Esophagus muscularis mucosa (tissue), 4 donors: Measurements from ENCODE around the gene ARG2. TPM values are rescaled to one million over a fixed set of nuclear protein-coding genes. Genes with fewer than 3 reads are reported as not detected.

Source experiments
- DNase-seq: peaks from one replicate; pipeline ENCODE4 v3.0.0-alpha.2; 2017; ENCODE audit errors: extremely low spot score
- H3K27ac ChIP-seq, 4 donors: fragments of 200-600 bp; sonication (generic); replicated peaks in 1 of 4; 1 replicate in 3 of 4; 2 replicates in 1 of 4; pipeline ENCODE4 v1.5.1; 2016 to 2019; ENCODE audit warnings: mild to moderate bottlenecking in 1 of 4
- H3K27me3 ChIP-seq, 4 donors: fragments of 200-600 bp; sonication (generic); one replicate each; pipeline versions ENCODE4 v1.5.1 to v1.6.0; 2016 to 2019
- H3K36me3 ChIP-seq, 4 donors: fragments of 200-600 bp; sonication (generic); one replicate each; pipeline ENCODE4 v1.5.1; 2016 to 2019
- H3K4me1 ChIP-seq, 4 donors: fragments of 200-600 bp; sonication (generic); one replicate each; pipeline ENCODE4 v1.5.1; 2016 to 2019
- H3K4me3 ChIP-seq, 4 donors: fragments of 200-600 bp; sonication (generic); 1 replicate in 2 of 4; 2 replicates in 2 of 4; pipeline ENCODE4 v1.5.1; 2016 to 2019; ENCODE audit warnings: mild to moderate bottlenecking in 4 of 4, moderate library complexity in 1 of 4
- H3K9me3 ChIP-seq, 4 donors: fragments of 200-600 bp; sonication (generic); 1 replicate in 3 of 4; 2 replicates in 1 of 4; pipeline ENCODE4 v1.5.1; 2016 to 2019
- CTCF ChIP-seq, 3 experiments: fragments of 200-600 bp in 2 of 3; fragments of 450-650 bp in 1 of 3; sonication (generic) in 2 of 3; IDR thresholded peaks; one replicate each; pipeline ENCODE4 v1.5.1; 2017 to 2019; ENCODE audit warnings: antibody characterized with exemption in 3 of 3, mild to moderate bottlenecking in 2 of 3, moderate library complexity in 1 of 3
- EP300 ChIP-seq: sonication (generic); formaldehyde crosslinking; IDR thresholded peaks from one replicate; pipeline ENCODE4 v1.6.1; 2017; ENCODE audit warnings: antibody characterized with exemption
- POLR2A ChIP-seq: fragments of 450-650 bp; IDR thresholded peaks from one replicate; pipeline ENCODE4 v1.6.1; 2017; ENCODE audit warnings: antibody characterized with exemption, moderate library complexity, mild to moderate bottlenecking, low read depth
- POLR2AphosphoS5 ChIP-seq, 2 donors: sonication (generic); formaldehyde crosslinking; IDR thresholded peaks; one replicate each; pipeline ENCODE4 v1.6.1; 2017; ENCODE audit warnings: antibody characterized with exemption in 2 of 2
- WGBS: methylation state at CpG from one replicate; pipeline ENCODE4 v1.1.5; 2018; 5-methylcytosine and 5-hydroxymethylcytosine counted together
- intact Hi-C: fragments of 100-400 bp; cut with DNase I; formaldehyde crosslinking; loops from one replicate; pipeline ENCODE4 v1.15.1; 2023
- total RNA-seq, 4 donors: library from RNA; depleted of rRNA; stranded (reverse); fragments of >200 nt; gene quantifications; one replicate each; pipeline versions ENCODE4 v1.1.0 to v1.2.1, GENCODE V29; 2016

The ARG2 gene
- total RNA-seq, 4 donors from 2014 or later = 5.8 to 15.1 (median 12.9) TPM

GRCh38 chr14:67638642-67639041 is 18.9 kb downstream of the ARG2 start:
- Histone ChIP-seq H3K4me1 (peaks cover 0 to 4% (median 0%) of the 10 kb centered on the region in 4 donors), H3K9me3 (no peaks in the 10 kb centered on the region), H3K4me3 (no peak overlapping the region), H3K27me3 (no peaks in the 10 kb centered on the region), H3K27ac (no peak overlapping the region), H3K36me3 (no peaks in the 10 kb centered on the region)
- no peak for DNase-seq
- no peak for TF ChIP-seq POLR2AphosphoS5 (IDR thresholded peaks at IDR 0.05)
- TF ChIP-seq POLR2A = no peak
- WGBS = 81% methylated on average over 3 of the region's 3 CpGs
- intact Hi-C loops = no loop called here

GRCh38 chr14:67641480-67641879 is 21.8 kb downstream of the ARG2 start:
- intact Hi-C loops = no loop called here
- TF ChIP-seq POLR2A (no peak), CTCF (IDR thresholded peaks at IDR 0.05) (no peak), POLR2AphosphoS5 (IDR thresholded peaks at IDR 0.05) (no peak), EP300 (no peak)
- peaks cover 0 to 10% (median 7%) of the 10 kb centered on the region in 4 donors for H3K36me3 ChIP-seq
- H3K27ac ChIP-seq = no peak overlapping the region
- H3K4me1 ChIP-seq = peaks cover 0 to 22% (median 11%) of the 10 kb centered on the region in 4 donors
- no peak overlapping the region for H3K4me3 ChIP-seq
- H3K9me3 ChIP-seq = no peaks in the 10 kb centered on the region
- no peak for DNase-seq
- 100% methylated on average over 1 of the region's 1 CpG for WGBS
- H3K27me3 ChIP-seq = no peaks in the 10 kb centered on the region

GRCh38 chr14:67641902-67642749 is 22.4 kb downstream of the ARG2 start:
- intact Hi-C loops = no loop called here
- no peaks in the 10 kb centered on the region for H3K27me3 ChIP-seq
- H3K9me3 ChIP-seq = no peaks in the 10 kb centered on the region
- H3K4me1 ChIP-seq = peaks cover 0 to 22% (median 11%) of the 10 kb centered on the region in 4 donors
- peaks cover 0 to 16% (median 12%) of the 10 kb centered on the region in 4 donors for H3K36me3 ChIP-seq
- H3K27ac ChIP-seq = no peak overlapping the region
- H3K4me3 ChIP-seq = no peak overlapping the region
- no peak for DNase-seq
- 94% methylated on average over 5 of the region's 5 CpGs for WGBS
- TF ChIP-seq POLR2A (no peak), POLR2AphosphoS5 (IDR thresholded peaks at IDR 0.05) (no peak), CTCF (IDR thresholded peaks at IDR 0.05) (no peak), EP300 (no peak)

GRCh38 chr14:67643713-67644112 is 24.0 kb downstream of the ARG2 start:
- Histone ChIP-seq H3K36me3 (peaks cover under 1 to 32% (median 26%) of the 10 kb centered on the region in 4 donors), H3K4me3 (no peak overlapping the region), H3K27me3 (no peaks in the 10 kb centered on the region), H3K4me1 (peaks cover 0 to 19% (median 11%) of the 10 kb centered on the region in 4 donors), H3K9me3 (no peaks in the 10 kb centered on the region), H3K27ac (peak overlapping the region; percentile 66 to 73 (median 67))
- DNase-seq = no peak
- WGBS = 82% methylated on average over 1 of the region's 1 CpG
- TF ChIP-seq POLR2A = no peak
- no peak for TF ChIP-seq POLR2AphosphoS5 (IDR thresholded peaks at IDR 0.05)
- TF ChIP-seq EP300 = no peak
- TF ChIP-seq CTCF (IDR thresholded peaks at IDR 0.05) = no peak
- intact Hi-C loops = no loop called here

- peaks cover 6 to 39% (median 33%) of the 10 kb centered on the region in 4 donors for H3K36me3 ChIP-seq
- H3K27me3 ChIP-seq = no peaks in the 10 kb centered on the region
- TF ChIP-seq POLR2A (no peak), CTCF (IDR thresholded peaks at IDR 0.05) (no peak), EP300 (no peak), POLR2AphosphoS5 (IDR thresholded peaks at IDR 0.05) (peak in 1 of 2 donors; percentile 47)
- H3K9me3 ChIP-seq = no peaks in the 10 kb centered on the region
- no peak for DNase-seq
- H3K27ac ChIP-seq = peak overlapping the region; percentile 66 to 73 (median 67)
- H3K4me3 ChIP-seq = no peak overlapping the region
- H3K4me1 ChIP-seq = peaks cover 0 to 17% (median 11%) of the 10 kb centered on the region in 4 donors
- 60% methylated on average over 2 of the region's 2 CpGs for WGBS
- intact Hi-C loops = no loop called here
These were observed 24.7 kb downstream of the ARG2 start for GRCh38 chr14:67644428-67644827.
